Panc1 (cell line): ENCODE measurements around the gene PI4K2A. TPM values are rescaled to one million over a fixed set of nuclear protein-coding genes. Genes with fewer than 3 reads are reported as not detected.

Experiments used
- ATAC-seq: fragments of 200-7000 bp; cut with Tn5 transposase; 2 replicates; pipeline ENCODE4 v1.9.1; 2020; ENCODE audit warnings: mild to moderate bottlenecking, moderate library complexity
- BruUV-seq: library from RNA; stranded (reverse); fragments of 400-500 nt; replicated peaks from 2 replicates; lab custom pipeline; 2021; lab: Mats Ljungman, UMichigan
- CTCF ChIA-PET: fragments of 300-600 bp; sonication (Branson Sonifier 250); formaldehyde crosslinking; loops from one replicate; lab custom pipeline; 2022; ENCODE audit warnings: antibody characterized with exemption; lab: Charles Lee
- POLR2A ChIA-PET: fragments of 300-600 bp; sonication (Branson Sonifier 250); formaldehyde crosslinking; loops from one replicate; lab custom pipeline; 2022; ENCODE audit warnings: antibody characterized with exemption; lab: Charles Lee
- DNase-seq: peaks from one replicate; pipeline ENCODE4 v3.0.0-alpha.2; 2010; ENCODE audit warnings: low read depth, low spot score
- H3K27ac ChIP-seq: 2 replicates; pipeline ENCODE4 v1.5.1; 2011; ENCODE audit warnings: mild to moderate bottlenecking, low read length, inconsistent platforms
- H3K27me3 ChIP-seq: fragments of 200-500 bp; sonication (Bioruptor generic); 2 replicates; pipeline ENCODE4 v1.6.0; 2014; ENCODE audit warnings: low read length, inconsistent platforms; ENCODE audit not compliant: control insufficient read depth, insufficient read depth
- H3K36me3 ChIP-seq: fragments of 200-500 bp; sonication (Bioruptor generic); 2 replicates; pipeline ENCODE4 v1.5.1; 2014; ENCODE audit warnings: inconsistent platforms, mild to moderate bottlenecking, low read length, moderate library complexity; ENCODE audit not compliant: control insufficient read depth, insufficient read depth
- H3K4me1 ChIP-seq: 2 replicates; pipeline ENCODE4 v1.5.1; 2011; ENCODE audit warnings: inconsistent platforms, mild to moderate bottlenecking, low read length, moderate library complexity; ENCODE audit not compliant: control insufficient read depth, insufficient read depth
- H3K4me3 ChIP-seq, 2 experiments: 2 replicates each; pipeline ENCODE4 v1.5.1; 2011 to 2012; ENCODE audit warnings: low read depth in 2 of 2, low read length in 2 of 2, mild to moderate bottlenecking in 2 of 2, inconsistent platforms in 1 of 2, moderate library complexity in 1 of 2
- H3K9me3 ChIP-seq: fragments of 200-500 bp; sonication (Bioruptor generic); 2 replicates; pipeline ENCODE4 v1.5.1; 2014; ENCODE audit warnings: low read depth, mild to moderate bottlenecking, inconsistent platforms, low read length, moderate library complexity; ENCODE audit not compliant: control insufficient read depth, insufficient read depth
- CTCF ChIP-seq: fragments of 450-650 bp; IDR thresholded peaks from 2 replicates; pipeline ENCODE4 v1.5.1; 2017; ENCODE audit warnings: mild to moderate bottlenecking
- POLR2AphosphoS5 ChIP-seq: IDR thresholded peaks from 2 replicates; pipeline ENCODE4 v1.6.1; 2012; ENCODE audit warnings: mild to moderate bottlenecking, low read depth, low read length, moderate library complexity
- REST ChIP-seq, 2 experiments: IDR thresholded peaks; 2 replicates each; pipeline ENCODE4 v1.6.1; 2011 to 2012; ENCODE audit warnings: low read depth in 2 of 2, control low read depth in 1 of 2, low read length in 1 of 2, mild to moderate bottlenecking in 1 of 2, moderate library complexity in 1 of 2; ENCODE audit not compliant: insufficient read depth in 1 of 2
- SIN3A ChIP-seq: IDR thresholded peaks from 2 replicates; pipeline ENCODE4 v1.6.1; 2012; ENCODE audit warnings: low read depth, mild to moderate bottlenecking, low read length, moderate library complexity, borderline replicate concordance; ENCODE audit not compliant: insufficient read depth
- TCF7L2 ChIP-seq: IDR thresholded peaks from 2 replicates; pipeline ENCODE4 v1.6.1; 2011; ENCODE audit warnings: mild to moderate bottlenecking, low read depth, low read length, inconsistent platforms
- in situ Hi-C: cut with HindIII; loops from 2 replicates; pipeline ENCODE4 v1.10.0; 2016; ENCODE audit warnings: low sequenced_read_pairs, low pct_unique_long_range_greater_than_20kb
- intact Hi-C: fragments of 100-400 bp; cut with micrococcal nuclease; formaldehyde crosslinking; loops from one replicate; pipeline ENCODE4 v1.10.0; 2022; ENCODE audit not compliant: unreplicated experiment
- total RNA-seq: library from RNA; stranded (reverse); gene quantifications from one replicate; pipeline ENCODE4 v1.2.1, GENCODE V29; 2021; ENCODE audit not compliant: unreplicated experiment

The PI4K2A gene
- total RNA-seq, 1 experiment from 2014 or later = 22.8 TPM

GRCh38 chr10:97684866-97685394 lies 44.5 kb downstream of the PI4K2A start:
- ChIA-PET POLR2A (interaction anchor here (0.7 kb wide), 1 partner anchor 39 kb away, joined by 13 read pairs; no protein-coding TSS in a partner anchor), CTCF (interaction anchor here (0.7 kb wide), 1 partner anchor 16 kb away, joined by 5 read pairs; no protein-coding TSS in a partner anchor)
- Histone ChIP-seq H3K4me3 (peak overlapping the region in 1 of 2 experiments; percentile 73; a peak in 1 of 4 replicates), H3K9me3 (no peaks in the 10 kb centered on the region), H3K27ac (peak overlapping the region; percentile 23; the same call in 1 of the 2 replicates), H3K4me1 (peaks cover 35% of the 10 kb centered on the region), H3K27me3 (no peaks in the 10 kb centered on the region), H3K36me3 (no peaks in the 10 kb centered on the region)
- no peak for DNase-seq
- ATAC-seq = no peak
- TF ChIP-seq TCF7L2 (no peak), REST (IDR thresholded peaks at IDR 0.05; ENCODE audit: insufficient read depth in 1 of 2, low read depth in 2 of 2, low read length in 1 of 2) (no peak), SIN3A (no peak), CTCF (no peak), POLR2AphosphoS5 (no peak)
- in situ Hi-C loops (loop anchor here (5.0 kb wide), 1 partner anchor 42 kb away; no protein-coding TSS in a partner anchor), intact Hi-C loops (no loop called here)
- no TSS peak for BruUV-seq

GRCh38 chr10:97685395-97685958 lies 45.0 kb downstream of the PI4K2A start:
- H3K27ac ChIP-seq = no peak overlapping the region
- TSS peak; percentile 72 for BruUV-seq
- peaks cover 35% of the 10 kb centered on the region for H3K4me1 ChIP-seq
- no peaks in the 10 kb centered on the region for H3K36me3 ChIP-seq
- intact Hi-C loops = no loop called here
- DNase-seq (no peak), ATAC-seq (no peak)
- ChIA-PET POLR2A (no interaction called here), CTCF (interaction anchor here (0.6 to 2.2 kb wide), 3 partner anchors 16 to 60 kb away, joined by 3 to 13 read pairs (median 5); no protein-coding TSS in a partner anchor)
- in situ Hi-C loops = loop anchor here (5.0 kb wide), 1 partner anchor 42 kb away; no protein-coding TSS in a partner anchor
- H3K4me3 ChIP-seq = peak overlapping the region in 1 of 2 experiments; percentile 73; a peak in 3 of 4 replicates
- H3K9me3 ChIP-seq = no peaks in the 10 kb centered on the region
- H3K27me3 ChIP-seq = no peaks in the 10 kb centered on the region
- TF ChIP-seq SIN3A (no peak), CTCF (no peak; the same call in 1 of the 2 replicates), TCF7L2 (no peak), POLR2AphosphoS5 (no peak), REST (IDR thresholded peaks at IDR 0.05; ENCODE audit: insufficient read depth in 1 of 2, low read depth in 2 of 2, low read length in 1 of 2) (no peak)
